ENCODE data around the gene TBX5. TPM values are rescaled to one million over a fixed set of nuclear protein-coding genes. Genes with fewer than 3 reads are reported as not detected.

TBX5 gene
- total and polyA plus RNA-seq, 2 of the 4 experiments (the other 2 are of a cell fraction): 13.3 to 14.7 TPM

GRCh38 chr12:114395755-114396152, 10.2 kb downstream of the TBX5 start:
- Histone ChIP-seq H4K91ac (ENCODE audit: insufficient read depth, low read depth, low read length) (peak overlapping the region; percentile 48; the same call in 1 of the 2 replicates), H3K9me1 (ENCODE audit: insufficient read depth, low read length) (peaks cover 13% of the 10 kb centered on the region), H3K27ac (ENCODE audit: insufficient read depth, low read length) (peak overlapping the region; percentile 15), H4K8ac (ENCODE audit: low read depth in 2 of 2, low read length in 2 of 2) (peak overlapping the region in 1 of 2 experiments; percentile 53; a peak in 3 of 4 replicates), H2AK5ac (ENCODE audit: low read depth, low read length) (peak overlapping the region; percentile 65), H3K56ac (ENCODE audit: extremely low read depth, insufficient read depth, low read length) (peak overlapping the region; percentile 22; the same call in 1 of the 2 replicates), H3K9ac (ENCODE audit: low read depth, low read length) (peak overlapping the region; percentile 36), H3K14ac (replicated peaks; ENCODE audit: low read depth, low read length) (0 out of 2 replicates have a peak overlapping the region, but pooled peaks have one; percentile 1), H4K20me1 (ENCODE audit: insufficient read depth, low read length) (peaks cover 19% of the 10 kb centered on the region), H2BK120ac (ENCODE audit: low read depth, low read length) (peak overlapping the region; percentile 17; the same call in 1 of the 2 replicates), H3K79me1 (ENCODE audit: low read depth in 1 of 2, low read length in 2 of 2) (peaks cover 22 to 83% of the 10 kb centered on the region in 2 experiments), H3K18ac (ENCODE audit: low read depth, low read length) (peak overlapping the region; percentile 35), H3K4me3 (ENCODE audit: insufficient read depth, low read depth, low read length) (peak overlapping the region; percentile 30; the same call in 1 of the 2 replicates), H3K4me1 (ENCODE audit: control insufficient read depth, insufficient read depth, low read length) (peaks cover 55% of the 10 kb centered on the region), H3K4me2 (ENCODE audit: low read depth, low read length) (peak overlapping the region; percentile 53), H4K5ac (ENCODE audit: low read depth, low read length) (peak overlapping the region; percentile 80), H3K36me3 (ENCODE audit: control insufficient read depth, insufficient read depth, low read length) (peaks cover 72% of the 10 kb centered on the region), H2AK9ac (replicated peaks; ENCODE audit: low read depth, low read length, poor library complexity) (peak overlapping the region; percentile 6), H3K4ac (ENCODE audit: low read depth, low read length) (peak overlapping the region; percentile 60; the same call in 1 of the 2 replicates), H3K27me3 (ENCODE audit: control insufficient read depth, insufficient read depth, low read length) (no peaks in the 10 kb centered on the region), H2BK5ac (ENCODE audit: low read depth, low read length, poor library complexity, severe bottlenecking) (peak overlapping the region; percentile 67), H2BK15ac (ENCODE audit: low read depth, low read length) (peak overlapping the region; percentile 1; the same call in 1 of the 3 replicates), H2AFZ (replicated peaks; ENCODE audit: low read length, poor library complexity) (peak overlapping the region; percentile 81), H2BK20ac (ENCODE audit: low read depth, low read length) (peak overlapping the region; percentile 11), H3K23ac (ENCODE audit: low read depth, low read length) (peak overlapping the region; percentile 70), H3K9me3 (ENCODE audit: control insufficient read depth, insufficient read depth, low read length) (no peaks in the 10 kb centered on the region)
- no TSS peak for BruUV-seq (replicated peaks)
- peak; percentile 90 for DNase-seq
- CTCF ChIA-PET: interaction anchor here (1.0 kb wide), 1 partner anchor 79 kb away, joined by 3 read pairs; no protein-coding TSS in a partner anchor
- dilution Hi-C loops (cut with HindIII; ENCODE audit: low sequenced_read_pairs, unreplicated experiment) (no loop called here), intact Hi-C loops (cut with micrococcal nuclease) (loop anchor here (2.0 to 5.0 kb wide), 2 partner anchors 15 to 428 kb away; partner anchors contain the start of gene RBM19), in situ Hi-C loops (cut with MboI; ENCODE audit: low sequenced_read_pairs) (no loop called here)
- peak; percentile 35 for ATAC-seq (ENCODE audit: low read depth)
- POLR2A ChIA-PET (ENCODE audit: unreplicated experiment): no interaction called here
- WGBS, 2 experiments (ENCODE audit: extremely low coverage in 2 of 2, insufficient read length in 1 of 2): no CpG with 5 or more reads among the region's 17 CpGs
- no peak for TF ChIP-seq USF2 (IDR thresholded peaks at IDR 0.05; ENCODE audit: low read depth, low read length)
- TF ChIP-seq, protein P1, sequence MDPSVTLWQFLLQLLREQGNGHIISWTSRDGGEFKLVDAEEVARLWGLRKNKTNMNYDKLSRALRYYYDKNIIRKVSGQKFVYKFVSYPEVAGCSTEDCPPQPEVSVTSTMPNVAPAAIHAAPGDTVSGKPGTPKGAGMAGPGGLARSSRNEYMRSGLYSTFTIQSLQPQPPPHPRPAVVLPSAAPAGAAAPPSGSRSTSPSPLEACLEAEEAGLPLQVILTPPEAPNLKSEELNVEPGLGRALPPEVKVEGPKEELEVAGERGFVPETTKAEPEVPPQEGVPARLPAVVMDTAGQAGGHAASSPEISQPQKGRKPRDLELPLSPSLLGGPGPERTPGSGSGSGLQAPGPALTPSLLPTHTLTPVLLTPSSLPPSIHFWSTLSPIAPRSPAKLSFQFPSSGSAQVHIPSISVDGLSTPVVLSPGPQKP (IDR thresholded peaks at IDR 0.05; ENCODE audit: borderline replicate concordance, low read depth, low read length): no peak
- no peak for TF ChIP-seq CTCF (conservative IDR thresholded peaks at IDR 0.05; ENCODE audit: low read depth, low read length)
- TF ChIP-seq MXI1 (IDR thresholded peaks at IDR 0.05; ENCODE audit: borderline replicate concordance, low read depth, low read length): no peak
- TF ChIP-seq MAFK (IDR thresholded peaks at IDR 0.05; ENCODE audit: low read depth, low read length): peak; percentile 19; the same call in 1 of the 2 replicates
- no peak for TF ChIP-seq POLR2A (IDR thresholded peaks at IDR 0.05; ENCODE audit: low read depth, low read length)
- 0 out of 2 replicates have a peak, but pooled peaks have one; percentile 5 for TF ChIP-seq RAD21 (IDR thresholded peaks at IDR 0.05; ENCODE audit: low read length)
- no peak; the same call in 1 of the 2 replicates for TF ChIP-seq SMC3 (IDR thresholded peaks at IDR 0.05; ENCODE audit: low read depth, low read length)
- TF ChIP-seq MAZ (IDR thresholded peaks at IDR 0.05; ENCODE audit: borderline replicate concordance, low read depth, low read length): no peak
- TF ChIP-seq NFE2L2 (IDR thresholded peaks at IDR 0.05; ENCODE audit: low read depth, low read length): no peak
- no peak for TF ChIP-seq FOS (IDR thresholded peaks at IDR 0.05; ENCODE audit: low read depth, low read length)
- 0 out of 2 replicates have a peak, but pooled peaks have one; percentile 53 for TF ChIP-seq CHD1 (IDR thresholded peaks at IDR 0.05; ENCODE audit: low read depth, low read length)
- TF ChIP-seq RCOR1 (IDR thresholded peaks at IDR 0.05; ENCODE audit: insufficient replicate concordance, low read length): no peak
- TF ChIP-seq RFX5 (IDR thresholded peaks at IDR 0.05; ENCODE audit: low read depth, low read length): no peak
- no peak for TF ChIP-seq CEBPB (IDR thresholded peaks at IDR 0.05; ENCODE audit: low read depth, low read length)
